Measurements from ENCODE around the gene MAP6. TPM values are rescaled to one million over a fixed set of nuclear protein-coding genes. Genes with fewer than 3 reads are reported as not detected.

The MAP6 gene
- total and polyA plus RNA-seq, 2 experiments from 2014 or later: 2.9 to 5.6 TPM

DNA sequence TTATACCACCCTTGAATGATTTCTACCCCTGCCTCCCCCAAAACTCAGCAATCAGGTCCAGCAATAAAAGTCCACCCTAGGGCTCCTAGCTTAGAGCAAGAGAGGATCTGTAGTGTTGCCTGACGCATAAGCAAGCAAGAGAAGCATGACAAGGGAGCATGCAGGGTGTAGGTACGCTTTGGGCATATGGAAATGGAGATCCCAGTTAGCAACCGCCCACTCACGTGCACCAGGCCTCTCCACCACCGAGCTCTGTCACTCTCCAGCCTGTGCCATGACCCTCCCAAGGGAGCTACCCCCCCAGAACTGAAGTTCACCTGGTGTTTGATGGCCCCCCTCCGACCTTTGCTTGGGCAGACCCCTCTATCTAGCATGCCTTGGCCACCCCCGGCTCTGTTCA is 67.3 kb downstream of the MAP6 start:
- Histone ChIP-seq H3K4me1 (ENCODE audit: low read depth) (peaks cover 5% of the 10 kb centered on the region), H3K27me3 (no peaks in the 10 kb centered on the region)

DNA sequence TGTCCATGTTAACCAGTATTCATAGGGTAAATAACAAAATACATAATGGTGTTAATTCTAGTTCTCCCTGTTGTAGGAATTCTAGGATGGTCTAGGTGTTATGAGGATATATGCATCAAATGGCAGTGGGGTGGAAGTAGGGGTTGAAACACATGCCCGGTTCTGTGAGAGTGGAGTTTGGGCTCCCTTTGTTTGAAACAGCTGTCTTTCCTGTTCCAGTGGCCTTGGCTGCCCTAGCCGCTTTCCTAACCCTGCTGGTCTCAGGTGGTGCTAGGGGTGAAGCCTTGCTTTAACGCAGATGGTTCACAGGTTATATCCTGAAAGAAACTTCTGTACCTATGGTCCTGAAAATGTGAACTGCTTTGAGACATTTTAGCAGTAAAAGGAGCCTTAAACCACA is 68.5 kb downstream of the MAP6 start:
- no peak for DNase-seq (ENCODE audit: low read depth in 1 of 2, low spot score in 1 of 2)
- Histone ChIP-seq H3K4me1 (ENCODE audit: low read depth) (peaks cover 8% of the 10 kb centered on the region), H3K27ac (no peak overlapping the region), H3K9me3 (ENCODE audit: low read depth) (no peaks in the 10 kb centered on the region), H3K36me3 (no peaks in the 10 kb centered on the region), H3K27me3 (no peaks in the 10 kb centered on the region), H3K4me3 (no peak overlapping the region)
- TF ChIP-seq, protein P1, sequence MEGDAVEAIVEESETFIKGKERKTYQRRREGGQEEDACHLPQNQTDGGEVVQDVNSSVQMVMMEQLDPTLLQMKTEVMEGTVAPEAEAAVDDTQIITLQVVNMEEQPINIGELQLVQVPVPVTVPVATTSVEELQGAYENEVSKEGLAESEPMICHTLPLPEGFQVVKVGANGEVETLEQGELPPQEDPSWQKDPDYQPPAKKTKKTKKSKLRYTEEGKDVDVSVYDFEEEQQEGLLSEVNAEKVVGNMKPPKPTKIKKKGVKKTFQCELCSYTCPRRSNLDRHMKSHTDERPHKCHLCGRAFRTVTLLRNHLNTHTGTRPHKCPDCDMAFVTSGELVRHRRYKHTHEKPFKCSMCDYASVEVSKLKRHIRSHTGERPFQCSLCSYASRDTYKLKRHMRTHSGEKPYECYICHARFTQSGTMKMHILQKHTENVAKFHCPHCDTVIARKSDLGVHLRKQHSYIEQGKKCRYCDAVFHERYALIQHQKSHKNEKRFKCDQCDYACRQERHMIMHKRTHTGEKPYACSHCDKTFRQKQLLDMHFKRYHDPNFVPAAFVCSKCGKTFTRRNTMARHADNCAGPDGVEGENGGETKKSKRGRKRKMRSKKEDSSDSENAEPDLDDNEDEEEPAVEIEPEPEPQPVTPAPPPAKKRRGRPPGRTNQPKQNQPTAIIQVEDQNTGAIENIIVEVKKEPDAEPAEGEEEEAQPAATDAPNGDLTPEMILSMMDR (IDR thresholded peaks at IDR 0.05; ENCODE audit: low read depth, low read length): no peak

More for the DNA sequence above, 67.3 kb downstream of the MAP6 start:
- no peak for DNase-seq (ENCODE audit: low read depth in 1 of 2, low spot score in 1 of 2)
- TF ChIP-seq, protein P1 (IDR thresholded peaks at IDR 0.05; ENCODE audit: low read depth, low read length): no peak
- Histone ChIP-seq H3K4me3 (no peak overlapping the region), H3K27ac (no peak overlapping the region), H3K36me3 (no peaks in the 10 kb centered on the region), H3K9me3 (ENCODE audit: low read depth) (no peaks in the 10 kb centered on the region)

DNA sequence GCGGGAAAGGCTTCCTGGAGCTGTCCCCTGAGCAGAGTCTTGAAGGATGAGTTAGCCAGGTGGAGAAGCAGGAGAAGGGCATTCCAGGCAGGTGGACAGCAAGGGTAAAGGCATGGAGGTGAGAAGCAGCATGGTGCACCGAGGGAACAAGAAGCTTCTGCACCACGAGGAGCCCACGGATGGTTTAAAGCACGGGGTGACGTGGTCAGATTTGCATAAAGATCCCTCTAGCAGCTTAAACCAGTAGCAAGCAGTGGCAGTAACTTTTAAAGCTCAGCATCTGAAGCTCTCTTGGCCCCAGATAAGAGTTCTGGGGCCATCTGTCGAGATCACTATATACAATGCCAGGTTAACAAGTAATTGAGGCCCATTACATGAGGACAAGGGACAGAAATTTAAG is 69.9 kb downstream of the MAP6 start:
- DNase-seq (ENCODE audit: low read depth in 1 of 2, low spot score in 1 of 2): no peak
- H3K27ac ChIP-seq: no peak overlapping the region
- TF ChIP-seq, protein P1 (IDR thresholded peaks at IDR 0.05; ENCODE audit: low read depth, low read length): no peak
- no peaks in the 10 kb centered on the region for H3K27me3 ChIP-seq
- peaks cover 8% of the 10 kb centered on the region for H3K4me1 ChIP-seq (ENCODE audit: low read depth)
- H3K36me3 ChIP-seq: no peaks in the 10 kb centered on the region
- H3K4me3 ChIP-seq: no peak overlapping the region
- no peaks in the 10 kb centered on the region for H3K9me3 ChIP-seq (ENCODE audit: low read depth)

GRCh38 chr11:75598264-75598663 is 70.6 kb downstream of the MAP6 start:
- no peaks in the 10 kb centered on the region for H3K27me3 ChIP-seq
- no peak for DNase-seq (ENCODE audit: low read depth in 1 of 2, low spot score in 1 of 2)
- H3K27ac ChIP-seq: no peak overlapping the region
- no peak overlapping the region for H3K4me3 ChIP-seq
- no peaks in the 10 kb centered on the region for H3K9me3 ChIP-seq (ENCODE audit: low read depth)
- H3K4me1 ChIP-seq (ENCODE audit: low read depth): peaks cover 8% of the 10 kb centered on the region
- no peaks in the 10 kb centered on the region for H3K36me3 ChIP-seq
- TF ChIP-seq, protein P1 (IDR thresholded peaks at IDR 0.05; ENCODE audit: low read depth, low read length): no peak

GRCh38 chr11:75597636-75598035 is 71.2 kb downstream of the MAP6 start:
- TF ChIP-seq, protein P1 (IDR thresholded peaks at IDR 0.05; ENCODE audit: low read depth, low read length): peak; percentile 67
- Histone ChIP-seq H3K27ac (no peak overlapping the region), H3K27me3 (no peaks in the 10 kb centered on the region), H3K4me1 (ENCODE audit: low read depth) (peaks cover 3% of the 10 kb centered on the region), H3K4me3 (no peak overlapping the region), H3K9me3 (ENCODE audit: low read depth) (no peaks in the 10 kb centered on the region), H3K36me3 (no peaks in the 10 kb centered on the region)
- DNase-seq (ENCODE audit: low read depth in 1 of 2, low spot score in 1 of 2): peak; percentile 47 to 77

DNA sequence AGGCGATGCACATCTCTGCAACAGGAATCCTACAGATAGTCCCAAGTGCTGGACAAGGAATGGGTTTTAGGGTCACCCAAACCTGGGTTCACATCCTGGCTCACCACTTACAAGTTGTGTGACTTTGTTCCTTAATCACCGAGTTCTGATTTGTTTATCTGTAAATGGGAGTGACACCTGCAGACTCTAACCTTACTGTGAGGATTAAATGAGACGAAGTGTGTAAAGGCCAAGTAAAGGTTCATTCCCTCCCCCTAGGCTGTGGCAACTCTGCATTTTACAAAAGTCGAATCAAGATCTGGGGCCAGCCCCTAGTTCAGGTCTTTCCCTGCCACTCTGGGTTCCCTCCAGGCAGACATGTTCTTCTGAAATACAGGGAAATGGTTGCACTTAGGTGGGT is 71.9 kb downstream of the MAP6 start:
- DNase-seq (ENCODE audit: low read depth in 1 of 2, low spot score in 1 of 2): no peak
- Histone ChIP-seq H3K36me3 (no peaks in the 10 kb centered on the region), H3K9me3 (ENCODE audit: low read depth) (no peaks in the 10 kb centered on the region), H3K4me3 (no peak overlapping the region), H3K27ac (no peak overlapping the region), H3K27me3 (no peaks in the 10 kb centered on the region), H3K4me1 (ENCODE audit: low read depth) (peaks cover 3% of the 10 kb centered on the region)
- TF ChIP-seq, protein P1 (IDR thresholded peaks at IDR 0.05; ENCODE audit: low read depth, low read length): no peak
